Measurements from ENCODE around the gene ANKS6. TPM values are rescaled to one million over a fixed set of nuclear protein-coding genes. Genes with fewer than 3 reads are reported as not detected.

ANKS6 gene
- 26.7 TPM for total RNA-seq
- long read RNA-seq, full-length matches to known transcripts, result 2 of 45 reads
- long read RNA-seq, partial matches to known transcripts, result 19 of 45 reads
- long read RNA-seq, other reads (novel, unspliced or antisense), result 24 of 45 reads

GRCh38 chr9:98796364-98797101 lies at the start of gene ANKS6:
ANKS6 (minus strand) TSS chr9:98796555; CDS start chr9:98796491, 64 bp downstream.
- Histone ChIP-seq H3K36me3 (no peaks in the 10 kb centered on the region), H3K27me3 (no peaks in the 10 kb centered on the region), H3K9me3 (no peaks in the 10 kb centered on the region), H3K4me3 (peak within 1 kb of the TSS; percentile 73), H3K4me1 (peaks cover 11% of the 10 kb centered on the region), H3K27ac (peak within 1 kb of the TSS; percentile 81)
- peak; percentile 96 for ATAC-seq
- peak; percentile 34 for TF ChIP-seq CTCF (IDR thresholded peaks at IDR 0.05)
- intact Hi-C loops (cut with DNase I), result no loop called here
- peak; percentile 93 for DNase-seq

- intact Hi-C loops (cut with DNase I), result no loop called here
- no peaks in the 10 kb centered on the region for H3K9me3 ChIP-seq
- no peak for DNase-seq
- H3K27me3 ChIP-seq, result no peaks in the 10 kb centered on the region
- no peak overlapping the region for H3K4me3 ChIP-seq
- ATAC-seq, result no peak
- H3K36me3 ChIP-seq, result no peaks in the 10 kb centered on the region
- H3K4me1 ChIP-seq, result no peaks in the 10 kb centered on the region
- TF ChIP-seq CTCF (IDR thresholded peaks at IDR 0.05), result no peak
- H3K27ac ChIP-seq, result no peak overlapping the region
These were observed 49.7 kb upstream of the ANKS6 start for GRCh38 chr9:98846081-98846480.

- ATAC-seq (no peak), DNase-seq (no peak)
- Histone ChIP-seq H3K36me3 (no peaks in the 10 kb centered on the region), H3K27me3 (no peaks in the 10 kb centered on the region), H3K4me3 (no peak overlapping the region), H3K4me1 (no peaks in the 10 kb centered on the region), H3K9me3 (no peaks in the 10 kb centered on the region), H3K27ac (no peak overlapping the region)
- intact Hi-C loops (cut with DNase I), result no loop called here
- no peak for TF ChIP-seq CTCF (IDR thresholded peaks at IDR 0.05)
These were observed 46.2 kb upstream of the ANKS6 start for GRCh38 chr9:98842510-98842909.

GRCh38 chr9:98839724-98840123 lies 43.4 kb upstream of the ANKS6 start:
- TF ChIP-seq CTCF (IDR thresholded peaks at IDR 0.05), result no peak
- H3K4me3 ChIP-seq, result no peak overlapping the region
- H3K27me3 ChIP-seq, result no peaks in the 10 kb centered on the region
- intact Hi-C loops (cut with DNase I), result no loop called here
- no peaks in the 10 kb centered on the region for H3K9me3 ChIP-seq
- no peak for ATAC-seq
- no peak overlapping the region for H3K27ac ChIP-seq
- no peak for DNase-seq
- no peaks in the 10 kb centered on the region for H3K4me1 ChIP-seq
- no peaks in the 10 kb centered on the region for H3K36me3 ChIP-seq

- intact Hi-C loops (cut with DNase I), result no loop called here
- TF ChIP-seq CTCF (IDR thresholded peaks at IDR 0.05), result no peak
- Histone ChIP-seq H3K4me1 (no peaks in the 10 kb centered on the region), H3K27me3 (no peaks in the 10 kb centered on the region), H3K27ac (no peak overlapping the region), H3K4me3 (no peak overlapping the region), H3K9me3 (no peaks in the 10 kb centered on the region), H3K36me3 (no peaks in the 10 kb centered on the region)
- no peak for DNase-seq
- peak; percentile 70 for ATAC-seq
These were observed 42.7 kb upstream of the ANKS6 start for GRCh38 chr9:98838868-98839565.

Data from upper lobe of right lung (tissue), 1 donor.